GF-D8 (cell line): ENCODE data around the gene MGMT.
"Not testable (repeated sequence)": the region's sequence is repeated elsewhere in the genome, so short reads cannot be mapped to it uniquely, and the experiment has no call there.

ENCODE experiments used
- DNase-seq: peaks from one replicate; lab custom pipeline; 2025; lab: John Stamatoyannopoulos, UW

Gene MGMT

DNA sequence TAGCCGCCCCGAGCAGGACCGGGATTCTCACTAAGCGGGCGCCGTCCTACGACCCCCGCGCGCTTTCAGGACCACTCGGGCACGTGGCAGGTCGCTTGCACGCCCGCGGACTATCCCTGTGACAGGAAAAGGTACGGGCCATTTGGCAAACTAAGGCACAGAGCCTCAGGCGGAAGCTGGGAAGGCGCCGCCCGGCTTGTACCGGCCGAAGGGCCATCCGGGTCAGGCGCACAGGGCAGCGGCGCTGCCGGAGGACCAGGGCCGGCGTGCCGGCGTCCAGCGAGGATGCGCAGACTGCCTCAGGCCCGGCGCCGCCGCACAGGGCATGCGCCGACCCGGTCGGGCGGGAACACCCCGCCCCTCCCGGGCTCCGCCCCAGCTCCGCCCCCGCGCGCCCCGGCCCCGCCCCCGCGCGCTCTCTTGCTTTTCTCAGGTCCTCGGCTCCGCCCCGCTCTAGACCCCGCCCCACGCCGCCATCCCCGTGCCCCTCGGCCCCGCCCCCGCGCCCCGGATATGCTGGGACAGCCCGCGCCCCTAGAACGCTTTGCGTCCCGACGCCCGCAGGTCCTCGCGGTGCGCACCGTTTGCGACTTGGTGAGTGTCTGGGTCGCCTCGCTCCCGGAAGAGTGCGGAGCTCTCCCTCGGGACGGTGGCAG lies at the start of gene MGMT:
Gene MGMT, plus strand, starts transcription at position 539 of the 656 bp plus-strand sequence.
- peak; percentile 35 for DNase-seq

DNA sequence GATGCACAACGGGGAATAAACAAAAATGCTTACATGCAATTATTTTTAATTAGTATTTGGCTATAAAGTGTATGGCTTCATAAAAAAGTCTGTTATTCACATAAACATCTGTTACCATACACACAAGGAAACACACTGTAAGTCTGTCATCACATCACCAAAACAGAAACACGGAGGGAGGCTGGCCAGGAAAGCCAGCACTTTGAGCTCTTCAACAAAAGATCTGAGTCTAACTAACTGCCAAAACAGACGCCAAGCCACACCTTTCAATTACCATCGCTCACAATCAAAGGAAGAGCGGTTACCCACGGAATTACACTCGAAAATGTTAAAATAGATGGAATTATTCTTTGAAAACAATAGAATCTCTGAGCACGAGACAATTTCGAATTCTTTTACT lies 49.2 kb upstream of the MGMT start:
- no peak for DNase-seq

DNA sequence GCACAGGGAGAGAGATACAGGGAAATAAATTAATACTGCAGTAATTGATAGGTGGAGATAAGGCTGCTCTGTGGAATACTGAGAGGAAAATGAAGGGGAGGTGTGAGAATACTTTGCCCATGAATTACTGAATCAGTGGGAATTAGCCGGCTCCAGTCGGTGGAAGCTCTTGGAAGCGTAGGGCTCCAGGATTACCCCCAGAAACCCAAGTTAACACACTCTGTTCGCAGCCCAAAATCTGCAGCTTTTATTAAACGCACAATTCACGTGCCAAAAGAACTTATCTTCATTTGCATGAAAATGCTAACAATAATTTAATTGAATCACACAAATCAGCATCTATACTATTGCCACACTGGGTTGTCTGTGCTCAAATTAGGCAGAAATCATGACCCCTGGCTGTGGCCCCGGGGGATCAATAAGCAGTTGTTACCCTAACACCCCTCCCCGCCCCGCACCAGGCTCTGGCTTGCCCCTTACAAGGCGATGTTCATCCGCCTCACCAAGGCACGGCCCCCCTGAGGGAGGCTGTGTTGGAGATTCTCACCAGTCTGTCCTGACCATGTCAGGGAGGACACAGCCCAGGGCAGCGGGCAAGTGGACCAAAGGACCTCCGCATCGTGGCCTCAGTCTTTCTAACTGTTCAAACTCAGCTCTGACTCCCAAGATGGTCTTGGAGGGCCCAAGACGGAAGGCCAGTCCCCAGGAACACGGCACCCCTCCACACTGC lies 48.4 kb upstream of the MGMT start:
- DNase-seq = no peak

DNA sequence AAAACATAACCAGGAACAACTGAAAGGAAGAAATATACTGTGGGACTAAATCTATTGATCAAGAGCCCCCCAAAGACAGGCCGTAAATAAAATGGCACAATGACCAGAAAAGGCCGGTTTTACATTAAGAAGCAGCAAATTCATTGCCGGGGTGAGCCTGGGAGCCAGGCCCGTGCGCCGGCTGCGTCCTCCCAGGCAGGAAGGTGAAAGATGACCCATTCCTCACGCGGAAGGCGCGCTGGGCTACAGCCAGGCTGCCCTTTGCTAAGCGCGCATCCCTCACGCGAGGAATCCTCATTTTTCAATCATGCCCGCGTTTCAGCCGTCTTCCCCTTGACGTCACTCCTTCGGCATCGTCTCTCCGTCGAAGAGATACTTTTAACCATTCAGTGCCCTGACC lies 47.6 kb upstream of the MGMT start:
- no peak for DNase-seq

DNA sequence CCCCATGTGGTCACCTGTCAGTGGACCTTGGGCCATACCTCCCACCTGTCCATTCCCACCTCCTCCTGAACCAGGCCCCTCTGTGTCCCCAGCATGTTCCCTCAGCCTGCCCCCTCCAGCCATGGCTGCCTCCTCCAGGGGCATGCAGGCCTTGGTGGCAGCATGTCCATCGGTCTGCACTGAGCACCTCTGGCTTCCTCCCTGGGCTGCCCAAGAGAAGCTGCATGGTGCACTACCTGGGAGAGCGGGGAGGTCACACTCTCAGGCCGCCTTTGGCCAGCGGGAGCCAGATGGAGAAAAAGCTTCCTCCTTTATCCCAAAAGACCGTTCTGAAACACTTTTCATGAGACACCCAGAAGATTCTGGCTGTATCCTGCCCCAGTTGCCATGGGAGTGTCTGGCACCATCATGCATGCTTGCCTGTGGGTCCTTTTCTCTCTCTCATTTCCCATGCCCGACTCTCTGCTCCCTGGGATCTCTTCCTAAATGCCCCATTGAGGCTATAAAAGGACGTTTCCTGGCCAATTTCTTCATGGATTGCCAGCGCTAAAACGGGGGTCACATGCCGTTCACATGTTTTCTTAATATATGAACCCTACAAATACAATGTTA lies 45.5 kb upstream of the MGMT start:
- DNase-seq = no peak

DNA sequence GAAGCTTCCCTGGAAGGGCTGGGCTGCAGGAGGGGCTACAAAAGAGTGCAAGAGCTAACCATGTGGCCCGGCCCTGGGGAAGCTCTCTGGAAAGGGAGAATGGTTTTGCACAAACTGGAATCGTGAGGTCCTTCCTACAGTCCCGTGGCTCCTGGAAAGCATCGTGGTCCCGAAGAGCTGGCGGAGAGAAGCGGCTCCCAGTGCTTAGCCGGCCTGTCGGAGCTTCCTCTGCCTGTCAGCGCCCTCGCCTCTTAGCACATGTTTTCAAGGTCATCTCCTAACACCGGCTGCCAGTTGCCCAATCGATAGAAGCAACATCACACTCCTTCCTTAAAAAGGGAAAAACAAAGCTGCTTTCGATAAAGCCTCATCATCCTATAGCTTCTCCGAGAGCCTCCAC lies 42.1 kb upstream of the MGMT start:
- DNase-seq = no peak

DNA sequence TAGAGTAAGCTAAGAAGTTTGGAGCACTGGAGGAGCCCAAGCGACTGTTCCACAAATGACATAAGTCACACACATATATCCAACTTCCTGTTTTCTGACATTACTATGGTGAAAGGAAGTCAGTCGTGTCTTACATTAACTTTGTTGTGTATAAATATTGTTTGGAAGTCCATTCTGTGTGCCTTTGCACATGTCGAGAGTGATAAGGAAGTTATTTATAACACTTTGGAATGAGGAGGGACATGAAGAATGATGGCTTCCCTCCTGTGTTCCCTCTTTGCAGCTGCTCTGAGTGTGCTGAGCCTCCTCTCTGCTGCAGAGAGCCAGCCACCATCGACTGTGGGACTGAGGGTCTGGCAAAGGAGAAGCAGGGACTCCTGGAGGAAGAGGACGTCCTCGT lies 40.4 kb upstream of the MGMT start:
- no peak for DNase-seq

DNA sequence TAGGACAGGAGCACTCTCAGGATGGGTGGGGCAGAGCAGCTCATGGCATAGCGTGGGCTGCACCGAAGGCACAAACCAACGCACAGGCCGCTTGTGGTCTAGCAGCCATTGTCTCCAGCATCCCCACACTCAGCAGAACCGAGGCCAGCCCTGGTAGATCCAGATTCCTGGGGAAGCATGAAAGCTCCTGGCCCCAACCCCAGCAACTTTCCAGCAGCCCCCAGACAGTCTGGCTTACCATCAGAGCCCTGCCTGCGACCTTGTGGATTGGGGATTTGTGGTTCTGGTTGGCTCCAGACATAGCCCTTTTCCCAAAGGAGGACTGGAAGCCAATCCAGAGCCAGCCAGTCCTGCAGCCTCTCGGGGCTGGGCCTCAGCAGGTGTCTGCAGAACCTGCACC lies 33.8 kb upstream of the MGMT start:
- no peak for DNase-seq

DNA sequence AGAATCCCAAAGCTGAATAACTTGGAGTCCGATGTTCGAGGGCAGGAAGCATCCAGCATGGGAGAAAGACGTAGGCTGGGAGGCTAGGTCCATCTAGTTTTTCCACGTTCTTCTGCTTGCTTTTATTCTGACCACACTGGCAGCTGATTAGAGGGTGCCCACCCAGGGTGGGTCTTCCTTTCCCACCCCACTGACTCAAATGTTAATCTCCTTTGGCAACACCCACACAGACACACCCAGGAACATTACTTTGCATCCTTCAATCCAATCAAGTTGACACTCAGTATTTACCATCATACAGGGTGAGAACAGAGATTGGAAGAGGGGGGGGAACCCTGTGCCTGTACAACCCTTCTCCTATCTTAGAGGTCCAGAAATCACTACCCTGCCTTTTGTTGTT lies 31.3 kb upstream of the MGMT start:
- not testable (repeated sequence) for DNase-seq

DNA sequence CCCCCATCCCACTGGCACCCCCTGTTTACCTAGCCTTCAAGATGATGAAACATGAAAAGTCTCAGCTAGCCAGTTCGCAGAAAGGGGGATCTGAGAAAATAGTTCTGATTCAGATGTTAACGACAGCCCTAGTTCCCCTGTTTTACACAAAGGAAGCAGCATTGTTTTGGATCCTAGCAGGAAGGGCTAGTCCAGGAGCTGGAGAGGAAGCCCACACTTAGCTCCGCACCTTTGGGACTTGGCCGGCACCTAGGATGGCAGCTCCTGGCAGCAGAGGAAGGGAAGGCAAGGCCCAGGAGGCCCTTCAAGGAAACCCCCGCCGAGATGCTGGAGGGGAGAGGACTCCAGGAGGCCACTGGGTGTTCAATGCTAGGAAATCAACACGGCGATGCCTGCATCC lies 29.0 kb upstream of the MGMT start:
- DNase-seq = no peak

DNA sequence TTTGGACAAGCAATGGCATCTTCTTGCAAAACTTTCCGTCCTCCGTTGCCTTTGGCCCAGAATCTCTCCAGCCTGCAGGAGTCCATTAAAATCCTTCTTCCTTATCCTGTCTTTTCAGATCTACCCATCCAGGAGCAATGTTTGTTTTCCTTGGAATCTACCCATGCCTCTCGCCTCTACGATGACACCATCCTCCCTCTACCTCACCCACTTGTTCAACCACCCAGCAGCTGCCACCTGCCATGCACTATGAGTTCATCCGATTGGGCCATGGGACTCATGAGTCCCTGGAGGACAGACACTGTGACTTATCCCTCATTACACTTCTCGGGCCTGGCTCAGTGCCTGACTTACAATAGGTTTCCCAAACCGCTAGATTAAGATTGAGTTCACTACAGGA lies 26.8 kb upstream of the MGMT start:
- no peak for DNase-seq

DNA sequence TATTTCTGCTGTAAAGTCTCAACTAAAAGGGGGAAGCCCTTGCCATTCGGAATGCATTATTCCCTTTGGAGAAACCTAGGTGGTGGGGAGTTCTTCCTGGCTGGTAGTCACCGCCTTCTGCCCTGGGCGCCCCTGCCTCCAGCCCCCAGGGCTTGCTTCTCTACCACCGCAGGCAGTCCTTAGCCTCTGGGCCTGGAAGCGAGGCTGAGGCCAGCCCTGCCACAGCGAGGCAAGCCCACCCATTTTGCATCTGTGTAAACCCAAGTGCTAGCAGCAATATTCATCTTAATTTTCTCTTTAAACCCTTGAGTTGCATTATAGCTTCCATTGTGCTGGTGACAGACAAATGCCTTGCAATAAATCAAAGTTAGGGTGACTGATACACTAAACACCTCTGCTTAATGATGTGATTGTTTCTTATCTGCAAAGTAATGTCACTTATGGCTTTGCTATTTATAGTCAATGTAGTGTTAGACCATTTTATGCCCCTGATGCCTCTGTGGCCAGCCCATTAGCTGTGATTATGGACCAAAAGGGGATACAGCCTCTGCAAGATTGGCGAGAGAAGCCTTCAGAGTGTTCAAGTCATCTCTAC lies 26.2 kb upstream of the MGMT start:
- DNase-seq = no peak

DNA sequence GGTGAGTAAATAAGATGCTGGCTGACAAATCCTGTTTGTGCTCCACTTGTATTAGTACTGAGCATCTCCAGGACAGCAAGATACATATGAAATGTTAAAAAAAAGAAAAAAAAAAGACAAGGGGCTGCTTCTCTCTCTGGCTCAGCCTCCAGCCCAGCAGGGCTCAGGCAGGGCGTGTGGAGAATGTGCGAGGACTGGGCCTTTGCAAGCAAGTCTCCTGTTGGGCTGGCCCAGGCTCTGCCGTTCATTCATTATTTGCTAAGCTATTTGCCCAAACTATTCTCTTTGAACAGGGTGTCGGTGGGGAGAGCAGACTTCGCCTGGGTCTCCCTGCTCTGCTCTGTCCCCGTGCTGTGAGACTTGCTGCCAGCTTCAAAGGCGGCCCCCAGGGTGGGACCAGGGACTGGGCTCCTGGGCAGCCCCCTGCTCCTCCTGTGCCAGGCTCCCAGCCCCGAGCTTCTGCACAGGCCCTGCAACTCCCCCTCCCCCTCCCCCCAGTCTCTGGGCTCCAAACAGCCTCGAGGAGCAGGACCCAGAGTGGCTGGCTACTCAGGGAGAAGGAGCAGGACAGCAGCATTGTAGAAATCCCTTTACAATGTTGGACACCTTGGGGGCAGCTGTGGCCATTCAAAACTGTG lies 25.6 kb upstream of the MGMT start:
- no peak for DNase-seq

DNA sequence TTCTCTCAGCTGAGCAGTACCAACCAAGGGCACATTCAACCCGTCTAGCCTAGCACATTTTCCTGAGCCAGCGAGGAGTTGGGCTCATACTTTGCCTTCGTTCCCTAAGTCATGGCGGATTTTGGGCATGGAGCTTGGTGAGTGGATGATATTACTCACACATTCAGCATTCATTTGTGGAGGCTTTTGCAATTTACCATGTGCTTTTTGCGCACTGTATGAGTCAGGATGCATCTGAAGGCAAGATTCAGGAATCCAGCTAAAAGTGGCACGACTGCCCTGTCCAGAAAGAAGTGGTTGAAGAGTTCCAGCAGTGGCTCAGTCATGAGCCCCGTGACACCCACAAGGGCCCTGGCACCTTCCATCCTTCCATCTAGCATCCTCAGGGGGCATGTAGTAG lies 24.2 kb upstream of the MGMT start:
- no peak for DNase-seq

DNA sequence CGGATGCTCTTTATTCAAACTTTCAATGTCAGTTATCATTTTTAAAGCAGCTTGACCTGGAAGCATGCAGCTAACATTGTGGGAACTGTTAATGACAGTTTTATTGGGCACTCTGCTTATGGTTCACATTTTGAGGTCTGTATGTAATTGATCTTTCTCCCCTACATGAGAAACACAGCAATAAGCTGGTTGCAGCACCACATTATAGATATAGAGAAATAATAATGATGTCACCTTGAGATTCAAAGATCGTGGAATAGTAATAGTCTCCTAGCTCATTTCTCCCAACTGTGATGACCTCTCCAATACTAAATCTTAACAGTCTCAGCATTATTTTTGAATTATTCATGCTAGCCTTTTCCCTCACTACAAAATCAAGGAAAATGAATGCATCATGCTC lies 22.7 kb upstream of the MGMT start:
- no peak for DNase-seq

DNA sequence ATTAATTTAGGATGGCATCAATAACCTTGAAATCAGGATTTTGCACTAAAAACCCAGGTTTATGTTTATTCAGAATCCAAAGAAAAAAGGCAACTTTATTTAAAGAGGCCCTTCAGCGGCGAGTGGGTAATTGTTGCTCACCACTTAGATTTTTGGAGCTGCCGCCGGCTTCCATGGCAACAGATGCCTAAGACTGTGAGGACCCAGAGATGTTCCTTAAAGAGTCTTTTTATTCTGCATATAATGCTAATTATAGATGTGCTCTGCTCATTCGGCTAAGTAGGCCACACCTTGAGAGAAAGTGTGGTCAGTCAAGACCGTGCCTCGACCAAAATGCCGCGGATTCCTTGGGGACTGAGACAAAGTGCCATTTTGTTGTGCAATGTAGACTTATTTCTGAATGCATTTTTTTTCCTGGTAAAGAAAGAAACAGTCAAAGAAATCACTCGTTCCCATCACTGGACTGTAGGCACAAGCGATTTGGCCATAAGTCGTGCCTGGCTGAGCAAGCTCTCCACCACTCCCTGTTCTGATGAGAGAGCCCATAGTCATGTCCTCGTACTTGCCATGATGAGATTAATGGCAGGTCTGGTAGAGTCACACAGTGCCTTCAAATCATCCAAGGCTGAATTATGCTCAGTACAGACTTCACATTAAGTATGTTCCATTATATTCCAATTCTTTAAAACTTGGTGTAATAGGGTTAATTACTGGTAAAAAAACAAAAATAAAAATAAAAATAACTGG lies 21.4 kb upstream of the MGMT start:
- DNase-seq = no peak

DNA sequence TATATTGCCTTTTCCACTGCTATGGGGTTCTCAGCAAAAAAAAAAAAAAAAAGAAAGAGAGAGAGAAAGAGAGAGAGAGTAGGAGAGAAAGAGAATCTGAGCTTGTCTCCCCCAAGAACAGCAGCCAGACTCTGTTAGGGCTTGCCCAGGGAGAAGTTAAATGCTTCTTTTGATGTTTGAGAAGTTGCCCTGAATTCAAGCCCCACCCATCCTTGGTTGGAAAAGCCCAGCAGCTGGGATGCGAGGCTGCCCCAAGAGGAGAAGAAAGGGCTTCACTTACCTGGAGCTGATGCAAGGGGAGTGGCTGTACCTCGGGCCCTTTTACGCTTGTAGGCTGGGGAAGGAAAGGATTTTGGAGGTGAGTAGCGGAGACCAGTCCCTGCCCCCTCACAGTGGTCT lies 20.9 kb upstream of the MGMT start:
- DNase-seq = no peak

DNA sequence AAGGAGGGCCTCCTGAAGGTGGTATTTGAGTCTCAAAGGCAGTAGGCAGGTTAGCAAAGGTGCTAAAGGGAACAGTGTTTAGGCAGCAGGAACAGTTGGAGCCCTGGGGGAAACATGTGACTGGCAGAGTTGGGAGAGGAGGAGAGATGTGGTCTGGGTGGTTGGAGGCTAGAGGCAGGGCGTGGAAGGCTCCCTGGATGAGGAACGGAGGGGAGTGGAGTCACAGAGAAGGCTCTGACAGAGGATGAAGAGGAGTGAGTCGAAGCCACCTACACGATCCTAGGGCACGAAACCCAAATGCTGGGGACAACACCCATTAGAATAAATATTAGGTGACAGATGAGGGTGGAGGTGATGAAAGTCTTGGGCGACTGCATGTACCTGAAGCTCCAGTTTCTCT lies 19.6 kb upstream of the MGMT start:
- DNase-seq = no peak

DNA sequence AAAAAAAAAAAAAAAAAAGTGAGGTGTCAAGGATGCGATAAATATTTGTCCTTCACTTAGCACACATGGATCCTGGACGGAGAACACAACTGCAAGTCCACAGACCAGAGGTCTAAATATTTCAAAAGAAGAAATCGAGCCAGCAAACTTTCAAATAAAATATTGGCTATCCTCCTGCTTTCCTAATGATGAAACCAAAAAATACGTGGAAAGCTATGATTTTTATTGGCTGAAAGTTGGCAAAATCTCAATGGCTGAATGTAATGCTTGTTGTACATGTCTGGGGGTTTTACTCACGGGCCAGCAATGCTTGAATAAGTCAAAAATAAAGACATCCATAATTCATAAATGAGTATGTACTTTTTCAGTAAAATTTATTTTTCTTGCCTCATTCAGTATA lies 19.0 kb upstream of the MGMT start:
- no peak for DNase-seq

DNA sequence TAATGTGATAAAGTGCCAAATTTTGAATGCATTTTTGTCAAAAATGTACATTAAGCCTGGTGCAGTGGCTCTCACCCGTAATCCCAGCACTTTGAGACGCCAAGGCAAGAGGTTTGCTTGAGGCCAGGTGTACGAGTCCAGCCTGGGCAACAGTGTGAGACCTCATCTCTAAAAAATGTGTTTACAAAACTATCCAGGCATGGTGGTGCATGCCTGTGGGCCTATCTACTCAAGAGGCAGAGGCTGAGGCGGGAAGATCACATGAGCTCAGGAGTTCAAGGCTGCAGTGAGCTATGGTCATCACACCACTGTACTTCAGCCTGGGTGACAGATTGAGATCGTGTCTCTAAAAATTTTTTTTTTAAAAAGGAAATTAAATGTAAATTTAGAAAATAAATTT lies 18.5 kb upstream of the MGMT start:
- DNase-seq = no peak

DNA sequence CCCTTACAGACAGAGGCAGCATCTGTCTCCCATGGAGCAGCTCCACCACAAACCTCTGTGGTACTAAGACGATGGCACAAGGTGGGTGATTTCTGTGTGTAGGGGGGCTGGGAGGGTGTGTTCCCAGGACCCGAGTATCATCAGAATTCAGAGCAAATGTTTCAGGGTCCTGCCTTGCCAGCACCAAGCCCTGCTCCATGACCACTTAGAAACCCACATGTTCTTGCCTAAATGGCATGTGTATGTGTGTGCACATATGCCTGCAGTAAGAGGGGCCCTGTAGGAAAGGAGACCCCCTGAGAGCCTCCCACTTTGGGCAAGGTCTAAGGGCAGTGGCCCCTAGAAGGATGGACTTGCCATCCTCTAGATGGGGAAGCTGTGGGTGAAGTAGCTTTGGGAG lies 17.1 kb upstream of the MGMT start:
- DNase-seq = no peak

DNA sequence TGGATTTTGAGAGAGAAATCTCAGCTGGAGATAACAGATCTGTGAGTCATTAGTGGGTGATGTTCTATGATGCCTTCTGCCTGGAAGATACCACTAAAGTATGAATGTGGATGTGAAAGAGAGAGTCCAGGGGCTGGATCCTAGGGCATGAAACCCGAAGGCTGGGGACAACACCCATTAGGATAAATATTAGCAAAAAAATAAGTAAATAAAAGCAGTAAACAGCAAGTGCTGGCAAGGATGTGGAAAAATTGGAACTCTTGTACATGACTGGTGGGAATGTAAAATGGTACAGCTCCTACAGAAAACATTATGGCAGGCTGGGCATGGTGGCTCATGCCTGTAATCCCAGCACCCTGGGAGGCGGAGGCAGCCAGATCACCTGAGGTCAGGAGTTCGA lies 16.6 kb upstream of the MGMT start:
- no peak for DNase-seq
